GM10847 (cell line): ENCODE data around the gene CTPS1.

Experiments
- POLR2A ChIP-seq: IDR thresholded peaks from 2 replicates; pipeline ENCODE4 v1.6.1; 2011; ENCODE audit not compliant: insufficient read length; ENCODE audit errors: extremely low read depth

CTPS1 gene

DNA sequence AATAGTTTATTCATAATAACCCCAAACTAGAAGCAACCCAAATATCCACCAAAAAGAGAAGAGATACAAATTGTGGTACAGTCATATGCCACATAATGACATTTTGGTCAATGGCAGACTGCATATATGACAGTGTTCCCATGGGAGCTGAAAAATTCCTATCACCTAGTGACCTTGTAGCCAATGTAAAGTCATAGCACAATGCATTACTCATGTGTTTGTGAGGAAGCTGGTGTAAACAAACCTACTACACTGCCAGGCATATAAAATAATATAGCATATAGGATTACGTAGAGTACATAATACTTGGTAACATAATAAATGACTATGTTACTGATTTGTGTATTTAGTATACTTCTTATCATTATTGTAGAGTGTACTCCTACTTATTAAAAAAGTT, 71.5 kb downstream of the CTPS1 start:
- no peak for TF ChIP-seq POLR2A

GRCh38 chr1:41053316-41053715, 73.8 kb downstream of the CTPS1 start:
- TF ChIP-seq POLR2A = no peak

DNA sequence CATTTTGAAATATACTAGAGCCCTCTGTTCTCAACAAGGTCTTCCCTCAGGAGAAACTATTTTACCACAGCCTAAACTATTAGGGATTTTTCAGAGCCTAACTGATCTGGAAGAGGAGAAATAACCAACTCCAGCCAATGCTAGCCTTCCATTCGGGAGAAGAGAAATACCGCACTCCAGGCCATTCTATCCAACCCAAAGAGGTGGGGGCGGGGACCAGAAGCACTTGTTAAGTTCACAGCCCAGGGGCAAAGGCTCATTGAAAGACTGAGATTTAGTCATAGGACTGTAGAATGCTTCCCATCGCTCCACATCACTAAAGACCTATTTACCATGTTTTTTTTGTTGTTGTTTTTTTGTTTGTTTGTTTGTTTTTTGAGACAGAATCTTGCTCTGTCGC, 77.4 kb downstream of the CTPS1 start:
- no peak for TF ChIP-seq POLR2A
